ENCODE data around the gene C16orf96.

GRCh38 chr16:4522051-4522581, 34.0 kb upstream of the C16orf96 start:
- TF ChIP-seq CTCF (IDR thresholded peaks at IDR 0.05) (no peak), POLR2A (IDR thresholded peaks at IDR 0.05) (no peak), POLR2AphosphoS5 (IDR thresholded peaks at IDR 0.05) (no peak), EP300 (IDR thresholded peaks at IDR 0.05) (no peak)

All from gastroesophageal sphincter (tissue), 3 donors.